GM18499 (cell line): ENCODE measurements around the gene ADAM12.
"Not testable (repeated sequence)": the region's sequence is repeated elsewhere in the genome, so short reads cannot be mapped to it uniquely, and the experiment has no call there.

Experiments
- ATAC-seq: cut with Tn5 transposase; IDR thresholded peaks from one replicate; pipeline ENCODE4 v1.9.1; 2021; ENCODE audit warnings: moderate number of reproducible peaks; ENCODE audit not compliant: insufficient read depth, unreplicated experiment

The ADAM12 gene

DNA sequence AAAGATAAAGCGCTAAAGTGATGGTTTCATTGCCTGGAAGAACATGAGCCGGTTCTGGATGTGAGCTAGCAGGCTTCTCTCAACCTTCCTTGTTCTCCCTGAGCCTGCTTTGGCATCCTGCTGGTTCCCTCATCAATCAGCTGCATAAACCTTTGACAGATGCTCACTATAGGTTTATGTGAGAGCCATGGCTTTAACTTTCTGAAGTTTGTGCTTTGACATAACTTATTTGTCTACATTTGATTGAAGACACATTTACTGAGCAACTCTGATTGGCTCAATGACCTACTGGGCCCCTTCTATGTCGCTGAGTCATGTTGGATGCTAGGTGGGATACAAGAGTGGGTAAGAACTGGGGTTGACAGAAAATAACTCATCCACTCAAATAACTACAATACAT is 192.0 kb downstream of the ADAM12 start:
- ATAC-seq = no peak

DNA sequence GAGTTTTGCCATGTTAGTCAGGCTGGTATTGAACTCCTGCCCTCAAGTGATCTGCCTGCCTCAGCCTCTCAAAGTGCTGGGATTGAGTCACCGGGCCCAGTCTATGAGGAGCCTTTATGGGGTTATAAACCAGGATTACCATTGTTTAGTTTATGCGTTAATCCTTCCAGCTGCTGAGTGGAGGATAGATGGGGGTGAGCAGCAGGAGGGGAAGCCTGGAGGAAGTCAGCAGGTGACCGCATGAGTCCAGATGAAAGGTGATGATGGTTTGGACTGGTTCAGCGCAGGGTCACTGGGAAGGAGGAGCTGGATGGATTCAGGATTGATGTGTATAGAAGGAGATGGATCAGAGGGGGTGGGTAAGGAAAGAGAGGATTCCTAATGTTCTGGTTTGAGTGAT is 197.1 kb downstream of the ADAM12 start:
- no peak for ATAC-seq

DNA sequence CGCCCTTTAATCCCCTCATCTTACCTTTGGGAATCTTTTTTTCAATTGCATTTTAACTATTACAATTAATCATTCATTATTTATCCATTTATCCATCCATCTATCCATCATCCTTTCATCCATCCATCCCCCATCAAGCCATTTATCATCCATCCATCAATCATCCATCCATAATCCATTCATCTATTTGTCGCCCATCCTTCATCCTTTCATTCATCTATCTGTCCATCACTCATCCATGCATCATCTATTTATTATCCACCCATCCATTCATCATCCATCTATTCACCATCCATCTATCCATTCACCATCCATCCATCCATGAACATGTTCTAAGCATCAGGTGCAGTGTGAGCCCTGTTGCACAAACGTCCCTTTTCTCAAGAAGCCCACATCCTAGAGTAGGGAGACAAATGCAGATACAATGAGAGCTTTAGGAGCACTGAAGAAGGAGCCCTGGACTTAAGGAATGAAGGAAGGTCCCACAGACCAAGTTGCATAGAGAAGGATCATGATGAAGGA is 199.5 kb downstream of the ADAM12 start:
- no peak for ATAC-seq

- ATAC-seq = no peak
These were observed 200.9 kb downstream of the ADAM12 start for GRCh38 chr10:126187399-126187798.

GRCh38 chr10:126186766-126187165 is 201.5 kb downstream of the ADAM12 start:
- no peak for ATAC-seq

DNA sequence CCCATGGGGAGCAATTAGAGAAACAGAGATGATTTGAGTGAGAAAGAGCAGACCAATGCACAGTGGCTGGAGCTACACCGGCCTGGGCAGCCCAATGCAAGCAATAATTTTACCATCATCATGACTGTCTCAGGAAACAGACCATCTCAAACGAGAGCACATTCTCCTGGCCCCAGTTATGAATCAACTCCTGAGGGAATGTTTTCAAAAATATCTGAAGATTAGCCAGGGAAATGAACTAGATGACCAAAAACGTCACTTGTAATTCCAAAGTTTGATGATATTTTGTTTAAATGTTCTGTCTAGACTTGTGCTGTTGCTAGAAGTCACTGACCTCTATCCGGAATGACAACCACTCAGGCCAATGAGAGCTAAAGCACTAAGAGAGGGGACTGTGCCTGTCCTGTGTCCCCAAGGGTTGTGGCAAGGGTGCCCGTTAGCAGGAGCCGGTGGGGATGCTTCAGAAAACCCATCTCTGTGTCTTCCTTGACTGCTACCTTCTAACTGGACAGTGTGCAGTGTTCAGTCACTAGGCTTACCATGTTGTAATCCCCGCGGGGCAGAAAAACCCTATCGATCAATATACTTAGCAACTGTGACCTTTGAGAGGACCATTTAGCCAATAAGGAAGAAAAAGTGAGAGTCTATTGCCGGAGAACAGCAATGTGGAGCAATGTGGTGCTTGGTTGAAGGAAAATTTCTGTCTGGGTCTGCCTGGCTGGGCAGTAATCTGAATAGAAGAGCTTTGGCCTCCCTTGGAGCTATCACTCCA is 202.4 kb downstream of the ADAM12 start:
- ATAC-seq = no peak

GRCh38 chr10:126181626-126182025 is 206.7 kb downstream of the ADAM12 start:
- no peak for ATAC-seq

DNA sequence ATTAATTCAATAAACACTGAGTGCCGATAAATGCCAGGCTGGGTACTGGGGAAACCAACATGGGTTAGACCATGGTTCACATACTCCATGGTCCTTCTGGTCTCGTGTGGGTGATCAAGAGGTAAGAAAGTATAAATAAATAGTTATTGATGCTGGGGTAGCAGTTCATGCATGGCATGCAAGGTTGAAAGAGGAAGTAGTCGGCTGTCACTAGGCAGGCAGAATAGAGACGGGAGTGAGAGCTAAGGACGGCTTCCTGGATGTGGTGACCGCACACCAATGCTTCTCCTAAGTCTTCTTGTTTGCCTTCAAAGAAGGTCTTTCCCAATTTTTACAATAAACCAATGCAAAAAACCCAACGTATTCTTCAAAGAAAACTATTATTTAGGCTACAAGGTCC is 208.6 kb downstream of the ADAM12 start:
- ATAC-seq = no peak

DNA sequence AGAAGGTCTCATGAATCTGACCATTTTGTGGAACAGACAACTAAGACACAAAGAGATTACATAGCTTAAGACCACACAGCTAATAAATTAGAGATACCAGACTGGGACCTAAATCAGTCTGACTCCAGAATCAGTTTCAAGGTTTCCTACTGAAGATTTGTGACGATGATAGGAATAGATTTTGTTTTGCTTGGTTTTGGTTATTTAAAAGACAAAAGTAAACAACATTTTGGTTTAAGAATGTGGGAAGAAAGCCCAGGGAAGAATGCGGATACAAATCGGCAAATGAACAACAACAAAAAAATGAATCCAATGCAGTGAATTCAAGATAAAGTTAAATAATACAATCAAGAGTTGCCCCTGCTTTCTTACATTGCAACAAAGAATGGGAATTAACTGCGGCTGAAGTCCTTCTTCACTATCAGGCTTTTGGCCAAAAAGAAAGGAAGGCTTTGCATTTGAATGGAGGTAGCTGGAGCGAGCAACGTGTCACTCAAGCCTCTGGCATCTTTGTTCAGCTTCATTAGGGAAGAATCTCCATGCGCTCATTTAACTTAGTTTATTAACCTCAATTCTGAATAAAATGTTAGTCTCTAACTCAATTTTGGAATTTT is 210.8 kb downstream of the ADAM12 start:
- no peak for ATAC-seq

DNA sequence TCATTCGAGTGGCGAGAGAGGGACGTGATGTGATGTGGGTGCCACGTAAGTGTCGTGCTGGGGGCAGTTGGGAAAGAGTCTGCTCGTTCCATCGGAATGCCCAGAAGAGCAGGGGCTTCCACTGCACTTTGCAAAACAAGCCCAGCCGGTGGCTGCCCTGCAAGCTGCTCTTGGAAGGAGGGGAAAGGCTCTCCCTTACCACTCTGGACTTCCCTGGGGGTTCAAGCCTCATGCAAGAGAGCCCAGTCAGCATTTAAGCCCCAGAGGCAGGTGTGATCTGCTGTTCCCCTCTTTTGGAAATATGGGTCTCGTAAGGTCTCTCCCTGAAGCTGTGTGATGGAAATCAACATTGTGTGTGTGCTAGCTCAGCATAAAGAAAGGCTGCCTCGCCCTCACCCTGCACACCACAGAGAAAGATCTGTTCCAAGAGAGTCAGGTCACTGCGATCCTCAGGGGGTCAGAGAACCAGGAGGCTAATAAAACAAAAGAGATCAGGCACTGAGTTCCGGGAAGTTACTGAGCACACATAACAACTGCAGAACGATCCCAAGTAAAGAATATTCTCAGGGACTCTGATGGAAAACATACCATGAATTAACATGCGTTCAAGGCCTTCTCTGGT is 212.5 kb downstream of the ADAM12 start:
- ATAC-seq = no peak

- not testable (repeated sequence) for ATAC-seq
These were observed 215.5 kb downstream of the ADAM12 start for GRCh38 chr10:126172755-126173154.

- no peak for ATAC-seq
These were observed 216.7 kb downstream of the ADAM12 start for GRCh38 chr10:126171555-126171954.

DNA sequence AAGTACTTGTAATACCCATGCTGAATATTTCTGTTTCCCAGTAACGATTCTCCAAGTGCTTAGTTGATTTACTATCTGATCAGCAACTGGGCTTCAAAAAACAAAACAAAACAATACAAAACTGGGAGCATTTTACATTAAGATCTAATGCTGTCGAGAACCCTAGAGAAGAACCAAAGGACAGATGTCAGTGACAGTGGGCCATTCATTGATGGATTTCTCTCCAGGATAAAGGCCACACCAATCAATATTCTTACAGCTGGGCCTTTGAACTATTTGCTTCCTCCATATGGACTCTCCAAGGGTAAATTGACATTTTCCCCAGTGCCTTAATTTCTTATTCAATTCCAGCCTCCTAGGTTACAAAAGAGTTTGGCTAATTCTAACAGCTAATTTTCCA is 217.5 kb downstream of the ADAM12 start:
- ATAC-seq = no peak

DNA sequence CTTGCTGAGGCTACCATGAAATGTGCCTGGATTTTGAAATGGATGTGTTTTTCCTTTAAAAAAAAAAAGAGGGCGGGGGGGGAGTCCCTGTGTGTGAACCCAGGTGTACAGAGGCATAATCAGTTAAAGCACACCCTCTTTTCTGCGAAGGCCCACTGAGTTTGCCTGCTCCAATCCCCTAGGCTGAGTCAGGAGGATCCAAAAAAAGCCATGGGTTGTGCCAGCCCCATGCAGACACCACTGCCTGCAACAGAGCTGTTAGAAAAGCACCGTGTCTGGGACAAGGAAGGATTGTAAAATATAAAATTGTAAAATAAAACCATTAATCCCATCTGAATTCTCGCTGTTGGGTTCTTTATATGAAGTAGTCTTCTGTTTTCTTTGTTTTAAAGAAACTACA is 217.9 kb downstream of the ADAM12 start:
- no peak for ATAC-seq

- ATAC-seq = no peak
These were observed 218.4 kb downstream of the ADAM12 start for GRCh38 chr10:126169899-126170298.

DNA sequence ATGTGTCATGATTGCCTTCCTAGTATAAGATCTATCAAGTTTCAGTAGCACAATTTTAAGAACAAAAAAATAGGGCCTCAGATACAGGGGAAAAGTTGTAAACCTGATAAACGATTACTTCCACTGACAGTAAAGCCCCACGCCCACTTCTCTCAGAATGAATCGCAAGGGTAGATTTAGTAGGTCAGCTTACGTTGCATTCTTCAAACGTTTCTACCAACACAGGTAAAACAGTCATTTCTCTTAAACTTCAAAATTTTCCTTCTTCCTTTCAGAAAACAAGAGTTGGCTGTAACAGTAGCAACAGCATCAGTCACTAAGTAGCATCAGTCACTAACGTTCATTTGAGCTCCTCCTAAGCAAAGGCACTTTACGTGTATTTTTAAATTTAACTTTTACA is 221.5 kb downstream of the ADAM12 start:
- ATAC-seq = no peak

GRCh38 chr10:126165874-126166273 is 222.4 kb downstream of the ADAM12 start:
- ATAC-seq = no peak

DNA sequence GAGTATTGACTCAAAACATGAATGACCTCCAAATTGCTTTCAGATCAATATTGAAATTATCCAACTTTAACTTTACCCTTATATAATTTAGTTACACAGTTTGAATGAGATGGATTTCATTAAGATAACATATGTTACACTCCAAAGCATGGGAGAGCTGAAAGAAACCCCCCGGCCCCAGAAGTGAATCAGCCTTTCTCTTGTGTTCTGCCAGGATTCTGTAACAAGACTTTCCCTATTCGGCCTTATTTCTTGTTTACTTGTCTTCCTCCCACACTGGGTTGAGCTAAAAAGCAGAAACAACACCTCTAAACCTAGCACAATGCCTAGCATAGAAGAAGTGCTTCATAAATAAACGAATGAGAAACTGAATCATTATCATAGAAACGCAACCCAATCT is 224.8 kb downstream of the ADAM12 start:
- ATAC-seq = no peak

GRCh38 chr10:126161691-126162090 is 226.6 kb downstream of the ADAM12 start:
- ATAC-seq = no peak

DNA sequence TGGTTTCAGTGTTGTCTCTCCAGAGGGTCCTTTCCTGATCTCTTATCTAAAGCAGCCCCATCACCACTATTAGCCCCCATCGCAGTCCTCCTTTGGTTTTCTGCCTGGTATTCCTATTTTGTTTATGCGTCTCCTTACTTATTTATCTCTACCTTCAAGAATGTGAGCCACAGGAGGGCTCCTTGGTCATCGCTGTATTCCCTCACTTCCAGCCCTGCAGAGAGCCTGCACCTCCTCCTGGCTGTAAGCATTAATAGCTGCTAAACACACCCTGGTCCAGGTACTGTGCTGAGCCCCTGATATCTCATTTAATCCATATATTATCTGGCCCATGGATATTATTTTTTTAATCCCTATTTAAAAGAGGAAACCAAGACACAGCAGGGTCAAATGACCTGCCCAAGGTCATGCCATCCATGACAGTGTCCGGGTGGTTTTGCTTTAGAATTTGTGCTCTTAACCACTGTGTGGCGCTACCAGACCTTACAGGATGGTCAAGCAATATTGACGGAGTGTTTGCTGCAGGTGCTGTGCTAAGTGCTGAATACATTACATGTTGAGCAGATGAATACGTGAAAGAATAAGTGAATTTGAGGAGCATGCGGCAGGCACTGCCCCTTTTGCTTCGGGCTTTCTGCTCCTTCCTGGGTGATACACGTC is 227.2 kb downstream of the ADAM12 start:
- ATAC-seq = no peak

DNA sequence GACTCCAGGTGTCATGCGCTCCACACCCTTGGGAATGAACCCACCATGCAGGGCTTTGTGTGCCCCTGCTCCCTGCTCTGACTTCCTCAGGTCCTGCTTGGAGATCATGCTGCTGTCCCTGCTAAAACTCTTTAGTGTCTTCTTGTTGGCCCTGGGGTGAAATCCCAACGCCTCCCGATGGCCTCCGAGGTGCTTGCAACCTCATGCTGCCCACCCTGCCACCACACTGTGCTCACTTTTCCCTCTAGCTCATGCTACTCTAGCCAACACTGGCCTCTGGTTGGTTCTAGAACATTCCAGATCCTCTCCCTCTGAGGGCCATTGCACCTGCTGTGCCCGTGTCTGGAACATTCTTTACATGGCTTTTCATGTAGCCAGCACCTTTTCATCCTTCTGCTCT is 227.7 kb downstream of the ADAM12 start:
- ATAC-seq = no peak
